Gastrocnemius medialis (tissue), 4 donors: ENCODE measurements around the gene SAMD4A.

Source experiments
- CTCF ChIP-seq, 5 experiments: fragments of 450-650 bp in 3 of 5; fragments of 200-600 bp in 2 of 5; sonication (generic) in 2 of 5; IDR thresholded peaks in 4 of 5; conservative IDR thresholded peaks in 1 of 5; 1 replicate in 4 of 5; 2 replicates in 1 of 5; pipeline ENCODE4 v1.5.1; 2016 to 2019; ENCODE audit warnings: antibody characterized with exemption in 5 of 5, mild to moderate bottlenecking in 3 of 5, moderate library complexity in 3 of 5
- POLR2A ChIP-seq, 2 donors: fragments of 450-650 bp; IDR thresholded peaks; one replicate each; pipeline ENCODE4 v1.6.1; 2017; ENCODE audit warnings: antibody characterized with exemption in 2 of 2, mild to moderate bottlenecking in 2 of 2, moderate library complexity in 2 of 2

- TF ChIP-seq CTCF (IDR thresholded peaks at IDR 0.05 in 4 of 5, conservative IDR thresholded peaks at IDR 0.05 in 1 of 5) (no peak), POLR2A (IDR thresholded peaks at IDR 0.05) (no peak)
Observed at GRCh38 chr14:54759982-54760585, 193.2 kb downstream of the SAMD4A start.
